ENCODE data around the gene KRTAP10-5. TPM values are rescaled to one million over a fixed set of nuclear protein-coding genes. Genes with fewer than 3 reads are reported as not detected.
"Not testable (repeated sequence)": the region's sequence is repeated elsewhere in the genome, so short reads cannot be mapped to it uniquely, and the experiment has no call there.

Gene KRTAP10-5
- total RNA-seq, 1 donor from 2014 or later: not detected

DNA sequence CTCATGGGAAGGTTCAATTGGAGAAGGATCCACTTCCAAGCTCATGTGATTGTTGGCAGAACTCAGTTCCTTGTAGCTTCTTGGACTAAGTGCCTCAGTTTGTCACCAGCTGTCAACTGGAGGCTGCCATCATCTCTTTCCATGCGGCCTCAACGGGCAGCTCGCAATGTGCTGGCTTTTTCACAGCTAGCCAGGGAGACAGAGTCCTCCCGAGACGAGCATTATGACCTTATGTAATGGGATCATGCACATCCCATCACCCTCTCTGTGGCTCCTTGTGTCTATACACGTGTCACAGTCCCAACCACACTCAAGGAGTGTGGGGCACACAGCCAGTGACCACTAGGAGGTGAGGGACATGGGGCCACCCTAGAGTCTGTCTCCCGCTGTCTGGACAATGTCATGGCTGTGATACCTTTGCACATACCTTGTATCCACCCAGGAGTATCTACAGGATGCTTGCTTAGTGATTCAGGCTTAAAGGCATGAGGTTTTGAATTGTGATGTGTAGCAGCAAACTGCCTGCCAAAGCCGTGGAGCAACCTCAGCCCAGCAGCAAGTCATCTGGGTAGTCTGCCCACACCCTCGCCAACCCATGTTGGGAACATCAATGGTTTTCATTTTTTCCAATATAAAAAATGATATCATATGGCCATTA, 15.8 kb upstream of the KRTAP10-5 start:
- DNase-seq: no peak
- no peaks in the 10 kb centered on the region for H3K9me3 ChIP-seq
- intact Hi-C loops (cut with DNase I): no loop called here
- no peaks in the 10 kb centered on the region for H3K4me1 ChIP-seq
- ATAC-seq: no peak
- TF ChIP-seq, protein P1, sequence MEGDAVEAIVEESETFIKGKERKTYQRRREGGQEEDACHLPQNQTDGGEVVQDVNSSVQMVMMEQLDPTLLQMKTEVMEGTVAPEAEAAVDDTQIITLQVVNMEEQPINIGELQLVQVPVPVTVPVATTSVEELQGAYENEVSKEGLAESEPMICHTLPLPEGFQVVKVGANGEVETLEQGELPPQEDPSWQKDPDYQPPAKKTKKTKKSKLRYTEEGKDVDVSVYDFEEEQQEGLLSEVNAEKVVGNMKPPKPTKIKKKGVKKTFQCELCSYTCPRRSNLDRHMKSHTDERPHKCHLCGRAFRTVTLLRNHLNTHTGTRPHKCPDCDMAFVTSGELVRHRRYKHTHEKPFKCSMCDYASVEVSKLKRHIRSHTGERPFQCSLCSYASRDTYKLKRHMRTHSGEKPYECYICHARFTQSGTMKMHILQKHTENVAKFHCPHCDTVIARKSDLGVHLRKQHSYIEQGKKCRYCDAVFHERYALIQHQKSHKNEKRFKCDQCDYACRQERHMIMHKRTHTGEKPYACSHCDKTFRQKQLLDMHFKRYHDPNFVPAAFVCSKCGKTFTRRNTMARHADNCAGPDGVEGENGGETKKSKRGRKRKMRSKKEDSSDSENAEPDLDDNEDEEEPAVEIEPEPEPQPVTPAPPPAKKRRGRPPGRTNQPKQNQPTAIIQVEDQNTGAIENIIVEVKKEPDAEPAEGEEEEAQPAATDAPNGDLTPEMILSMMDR (IDR thresholded peaks at IDR 0.05): no peak
- H3K4me3 ChIP-seq: no peak overlapping the region
- no peak overlapping the region for H3K27ac ChIP-seq
- peaks cover 13% of the 10 kb centered on the region for H3K27me3 ChIP-seq (ENCODE audit: low read depth)
- H3K36me3 ChIP-seq: no peaks in the 10 kb centered on the region

DNA sequence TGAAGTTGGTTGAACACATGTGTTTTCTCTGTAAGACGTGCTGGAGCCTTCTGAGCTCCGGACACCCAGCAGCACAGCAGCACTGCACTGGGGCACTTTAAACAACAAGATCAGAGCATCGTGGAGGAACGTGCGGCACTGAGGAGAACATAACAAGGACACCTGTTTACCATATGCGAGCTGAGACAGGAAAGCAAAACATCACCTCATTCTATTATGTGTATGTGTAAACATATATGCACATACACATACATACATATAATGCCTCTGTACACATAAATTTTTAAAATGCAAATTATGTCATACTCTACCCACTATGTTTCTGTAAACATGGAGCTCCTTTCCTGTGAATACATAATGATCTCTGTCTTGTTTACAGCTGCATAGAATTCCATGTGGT, 15.1 kb upstream of the KRTAP10-5 start:
- TF ChIP-seq, protein P1 (IDR thresholded peaks at IDR 0.05): no peak
- no peaks in the 10 kb centered on the region for H3K9me3 ChIP-seq
- ATAC-seq (no peak), DNase-seq (no peak)
- no peaks in the 10 kb centered on the region for H3K4me1 ChIP-seq
- intact Hi-C loops (cut with DNase I): no loop called here
- H3K36me3 ChIP-seq: no peaks in the 10 kb centered on the region
- peaks cover 13% of the 10 kb centered on the region for H3K27me3 ChIP-seq (ENCODE audit: low read depth)
- no peak overlapping the region for H3K4me3 ChIP-seq
- no peak overlapping the region for H3K27ac ChIP-seq

DNA sequence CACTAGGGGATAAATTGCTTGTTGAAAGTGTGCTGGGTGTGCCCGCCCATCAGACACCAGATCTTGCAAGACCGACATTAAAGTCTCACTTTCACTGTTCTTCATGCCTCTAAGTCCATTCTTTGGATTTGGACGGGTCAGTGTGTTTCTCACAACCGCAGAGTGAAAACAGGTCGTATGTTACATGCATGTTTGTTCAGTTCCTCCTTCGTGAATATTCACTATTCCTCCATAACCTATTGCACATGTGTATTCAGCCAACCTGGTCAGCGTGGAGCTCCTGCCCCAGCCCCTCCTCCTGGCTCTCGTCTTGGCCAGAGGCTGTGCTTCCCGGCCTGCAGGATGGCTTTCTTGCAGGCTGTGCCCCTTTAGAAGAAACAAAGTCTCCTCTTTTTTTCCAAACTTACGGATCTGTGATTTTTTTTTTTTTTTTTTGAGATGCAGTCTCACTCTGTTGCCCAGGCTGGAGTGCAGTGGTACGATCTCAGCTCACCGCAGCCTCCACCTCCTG, 14.1 kb upstream of the KRTAP10-5 start:
- ATAC-seq: no peak
- Histone ChIP-seq H3K36me3 (no peaks in the 10 kb centered on the region), H3K4me3 (no peak overlapping the region), H3K4me1 (no peaks in the 10 kb centered on the region), H3K27me3 (ENCODE audit: low read depth) (peaks cover 17% of the 10 kb centered on the region), H3K27ac (no peak overlapping the region), H3K9me3 (no peaks in the 10 kb centered on the region)
- intact Hi-C loops (cut with DNase I): no loop called here
- TF ChIP-seq, protein P1 (IDR thresholded peaks at IDR 0.05): no peak
- no peak for DNase-seq

DNA sequence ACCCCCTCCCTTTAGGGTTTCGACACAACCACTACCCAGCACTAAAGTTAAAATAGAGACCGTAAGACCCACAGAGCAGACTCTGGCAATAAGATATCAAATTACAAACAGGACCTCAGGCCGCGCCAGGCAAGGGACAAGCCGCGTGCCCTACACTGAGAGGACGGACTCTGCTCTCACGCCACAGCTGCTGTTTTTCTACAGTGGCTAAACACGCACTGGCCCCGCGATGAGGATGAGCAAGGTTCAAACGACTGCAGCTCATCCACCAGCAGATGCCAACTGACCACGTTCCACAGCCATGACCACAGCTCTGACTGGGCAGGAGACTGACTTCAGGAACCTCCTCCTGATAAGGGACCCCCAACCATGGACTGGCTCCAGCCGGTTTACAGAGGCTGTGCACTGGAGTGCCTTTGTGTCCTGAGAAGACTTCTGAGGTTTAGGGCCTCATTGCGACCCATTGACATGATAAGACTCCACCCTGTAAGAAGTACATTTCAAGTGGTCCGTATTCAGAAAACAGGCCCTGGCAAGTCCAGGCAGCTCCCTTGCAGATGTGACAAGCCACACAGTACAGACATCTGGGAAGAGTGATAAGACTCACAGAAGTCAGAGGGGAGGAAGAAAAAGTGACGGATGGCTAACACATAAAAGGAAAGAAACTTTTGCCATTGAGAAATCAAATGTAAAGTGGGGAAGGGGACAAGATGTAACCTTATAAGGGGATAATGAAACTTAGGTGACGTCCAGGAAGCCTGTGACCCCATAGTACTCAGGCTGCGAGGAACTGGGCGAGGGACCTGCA, 13.4 kb upstream of the KRTAP10-5 start:
- Histone ChIP-seq H3K4me3 (no peak overlapping the region), H3K27me3 (ENCODE audit: low read depth) (peaks cover 21% of the 10 kb centered on the region), H3K36me3 (no peaks in the 10 kb centered on the region), H3K9me3 (no peaks in the 10 kb centered on the region), H3K27ac (no peak overlapping the region), H3K4me1 (no peaks in the 10 kb centered on the region)
- DNase-seq (no peak), ATAC-seq (no peak)
- TF ChIP-seq, protein P1 (IDR thresholded peaks at IDR 0.05): no peak
- intact Hi-C loops (cut with DNase I): no loop called here

DNA sequence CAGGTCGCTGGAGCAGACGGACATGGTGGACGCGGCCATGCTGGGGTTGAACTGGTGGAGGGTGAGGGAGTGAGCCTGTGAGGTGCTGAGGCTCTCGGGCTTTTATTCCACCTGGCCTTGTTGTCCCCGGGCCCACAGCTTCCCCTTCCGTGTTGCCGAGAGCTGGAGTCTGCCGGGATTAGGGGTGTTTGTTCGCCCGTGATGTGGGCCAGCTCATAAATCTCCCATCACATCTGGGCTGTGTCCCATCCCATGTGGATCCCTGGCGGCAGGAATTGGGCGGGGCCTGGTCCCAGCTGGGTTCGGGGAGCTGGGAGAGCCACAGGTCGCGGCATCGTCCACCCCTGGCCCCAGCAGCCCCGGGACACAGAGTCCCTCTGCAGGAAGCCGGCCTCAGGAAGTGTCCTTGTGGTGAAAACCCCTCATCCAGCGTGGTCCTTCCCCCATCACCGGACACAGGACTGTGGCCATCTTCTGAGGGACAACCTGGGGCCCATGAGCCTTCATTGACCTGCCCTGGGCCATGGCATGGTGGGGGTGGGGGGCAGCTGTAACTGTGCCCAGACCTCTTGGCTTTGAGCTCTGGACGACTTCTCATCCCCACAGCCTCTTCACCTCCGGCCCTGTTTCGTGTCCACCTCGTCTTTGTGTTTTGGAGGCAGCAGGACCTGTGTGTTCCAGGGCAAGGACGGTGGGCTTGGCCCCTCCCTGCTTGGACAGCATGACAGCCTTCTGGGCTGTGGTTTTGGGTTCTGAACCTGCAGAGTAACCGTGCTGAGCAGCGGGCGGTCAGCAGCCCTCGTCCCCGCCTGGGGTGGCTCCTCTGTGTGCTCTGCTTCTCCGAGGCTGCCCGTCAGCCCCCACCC, 12.3 kb upstream of the KRTAP10-5 start, which contains the start of gene KRTAP10-6:
TSS of gene KRTAP10-6 (minus strand) at position 60 of the 866 bp plus-strand sequence. CDS start at position 39, 21 bp downstream.
- Histone ChIP-seq H3K27ac (no peak within 1 kb of the TSS), H3K9me3 (no peaks in the 10 kb centered on the region), H3K27me3 (ENCODE audit: low read depth) (peaks cover 17% of the 10 kb centered on the region), H3K4me1 (no peaks in the 10 kb centered on the region), H3K36me3 (no peaks in the 10 kb centered on the region), H3K4me3 (no peak within 1 kb of the TSS)
- ATAC-seq (peak in 1 of 2 donors; percentile 28), DNase-seq (no peak)
- TF ChIP-seq, protein P1 (IDR thresholded peaks at IDR 0.05): no peak
- intact Hi-C loops (cut with DNase I): no loop called here

DNA sequence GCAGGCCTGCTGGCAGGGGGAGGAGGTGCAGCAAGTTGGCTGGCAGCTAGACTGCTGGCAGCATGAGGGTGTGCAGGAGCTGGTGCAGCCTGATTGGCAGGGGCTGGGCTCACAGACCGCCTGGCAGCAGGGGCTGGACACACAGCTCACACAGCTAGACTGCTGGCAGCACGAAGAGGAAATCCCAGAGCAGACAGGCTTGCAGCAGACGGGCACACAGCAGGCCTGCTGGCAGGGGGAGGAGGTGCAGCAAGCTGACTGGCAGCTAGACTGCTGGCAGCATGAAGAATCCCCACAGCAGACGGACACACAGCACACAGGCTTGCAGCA, 11.4 kb upstream of the KRTAP10-5 start:
- intact Hi-C loops (cut with DNase I); H3K27ac ChIP-seq; H3K4me1 ChIP-seq; ATAC-seq; DNase-seq; H3K36me3 ChIP-seq; H3K9me3 ChIP-seq; H3K4me3 ChIP-seq: not testable (repeated sequence)
- peaks cover 17% of the 10 kb centered on the region for H3K27me3 ChIP-seq (ENCODE audit: low read depth)

DNA sequence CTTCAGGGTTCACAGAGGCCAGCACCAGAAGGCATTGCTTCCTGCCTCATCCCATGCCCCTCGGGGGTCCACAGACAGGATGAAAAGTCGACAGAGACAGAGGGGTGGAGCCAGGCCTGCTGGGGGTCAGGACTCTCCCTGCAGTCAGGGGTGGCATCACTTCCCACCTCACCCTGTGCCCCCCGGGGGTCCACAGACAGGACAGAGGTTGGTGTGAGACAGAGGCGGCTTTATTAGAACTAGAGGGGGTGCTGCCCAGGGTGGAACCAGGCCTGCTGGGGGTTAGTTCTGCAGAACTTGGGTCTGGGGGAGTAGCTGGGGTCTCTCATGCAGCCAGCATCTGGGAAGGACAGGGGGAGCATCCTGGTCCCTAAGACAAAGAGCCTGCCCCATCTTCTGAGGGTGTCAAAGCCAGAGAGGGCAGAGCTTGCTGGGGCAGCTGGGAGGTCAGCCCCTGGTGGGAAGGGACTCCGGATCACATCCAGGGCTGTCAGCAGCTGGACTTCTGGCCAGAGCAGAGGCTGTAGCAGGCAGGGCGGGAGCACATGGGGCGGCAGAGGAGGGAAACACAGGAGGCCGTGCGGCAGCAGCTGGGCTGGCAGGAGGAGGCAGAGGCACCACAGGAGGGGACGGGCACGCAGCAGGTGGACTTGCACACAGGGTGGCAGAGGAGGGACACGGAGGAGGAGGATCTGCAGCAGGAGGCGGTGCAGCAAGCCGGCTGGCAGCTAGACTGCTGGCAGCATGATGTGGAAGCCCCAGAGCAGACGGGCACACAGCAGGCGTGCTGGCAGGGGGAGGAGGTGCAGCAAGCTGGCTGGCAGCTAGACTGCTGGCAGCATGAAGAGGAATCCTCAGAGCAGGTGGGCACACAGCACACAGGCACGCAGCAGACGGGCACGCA, 10.7 kb upstream of the KRTAP10-5 start:
- H3K27me3 ChIP-seq (ENCODE audit: low read depth): peaks cover 23% of the 10 kb centered on the region
- DNase-seq; H3K27ac ChIP-seq; intact Hi-C loops (cut with DNase I); H3K36me3 ChIP-seq; H3K4me3 ChIP-seq; H3K4me1 ChIP-seq; H3K9me3 ChIP-seq; ATAC-seq: not testable (repeated sequence)
